Caki2 (cell line): ENCODE results near the gene BCAS3. TPM values are rescaled to one million over a fixed set of nuclear protein-coding genes. Genes with fewer than 3 reads are reported as not detected.
A peak's percentile ranks its signal among the peaks of the same experiment; 100 is the strongest.
"Not testable (repeated sequence)": the region's sequence is repeated elsewhere in the genome, so short reads cannot be mapped to it uniquely, and the experiment has no call there.

Experiments used
- DNase-seq: peaks from one replicate; pipeline ENCODE4 v3.0.0-alpha.2; 2015; ENCODE audit warnings: low read depth
- in situ Hi-C: cut with HindIII; loops from 2 replicates; pipeline ENCODE4 v1.10.0; 2016; ENCODE audit warnings: low sequenced_read_pairs, low pct_unique_long_range_greater_than_20kb, mixed read lengths
- total RNA-seq: library from RNA; depleted of rRNA; stranded (reverse); fragments of >200 nt; shearing (Covaris generic); gene quantifications from 2 replicates; pipeline ENCODE4 v1.2.3, GENCODE V29; 2014; ENCODE audit warnings: low replicate concordance

BCAS3 gene
- total RNA-seq, 1 experiment from 2014 or later, result 10.3 TPM

- DNase-seq, in situ Hi-C loops: not testable (repeated sequence)
Measured at GRCh38 chr17:60761301-60761700, 83.7 kb downstream of the BCAS3 start.

- in situ Hi-C loops, result no loop called here
- no peak for DNase-seq
Measured at GRCh38 chr17:60766778-60767190, 89.1 kb downstream of the BCAS3 start.

- in situ Hi-C loops, result no loop called here
- DNase-seq, result no peak
Measured at GRCh38 chr17:60767744-60768308, 90.2 kb downstream of the BCAS3 start.

GRCh38 chr17:60769327-60769726 is 91.7 kb downstream of the BCAS3 start:
- DNase-seq, result no peak
- in situ Hi-C loops, result no loop called here

- no peak for DNase-seq
- in situ Hi-C loops, result no loop called here
Measured at GRCh38 chr17:60770946-60771422, 93.3 kb downstream of the BCAS3 start.

GRCh38 chr17:60771621-60772020 is 94.0 kb downstream of the BCAS3 start:
- in situ Hi-C loops, result not testable (repeated sequence)

GRCh38 chr17:60773552-60773951 is 95.9 kb downstream of the BCAS3 start:
- no peak for DNase-seq
- in situ Hi-C loops, result no loop called here

More at GRCh38 chr17:60771621-60772020, 94.0 kb downstream of the BCAS3 start:
- not testable (repeated sequence) for DNase-seq

GRCh38 chr17:60781880-60782412 is 104.3 kb downstream of the BCAS3 start:
- in situ Hi-C loops, result no loop called here
- no peak for DNase-seq

- no peak for DNase-seq
- in situ Hi-C loops, result no loop called here
Measured at GRCh38 chr17:60782742-60783141, 105.1 kb downstream of the BCAS3 start.

GRCh38 chr17:60790205-60790604 is 112.6 kb downstream of the BCAS3 start:
- DNase-seq, result no peak
- in situ Hi-C loops, result no loop called here

- in situ Hi-C loops, result no loop called here
- DNase-seq, result no peak
Measured at GRCh38 chr17:60792250-60792898, 114.7 kb downstream of the BCAS3 start.

- in situ Hi-C loops, result no loop called here
- no peak for DNase-seq
Measured at GRCh38 chr17:60798576-60798975, 120.9 kb downstream of the BCAS3 start.

- DNase-seq, result no peak
- in situ Hi-C loops, result no loop called here
Measured at GRCh38 chr17:60802377-60802776, 124.7 kb downstream of the BCAS3 start.

- DNase-seq, result no peak
- in situ Hi-C loops, result no loop called here
Measured at GRCh38 chr17:60803059-60803458, 125.4 kb downstream of the BCAS3 start.

- no peak for DNase-seq
- in situ Hi-C loops, result no loop called here
Measured at GRCh38 chr17:60804831-60805230, 127.2 kb downstream of the BCAS3 start.

- in situ Hi-C loops, result no loop called here
- no peak for DNase-seq
Measured at GRCh38 chr17:60809421-60809820, 131.8 kb downstream of the BCAS3 start.

- in situ Hi-C loops, result not testable (repeated sequence)
Measured at GRCh38 chr17:60814941-60815340, 137.3 kb downstream of the BCAS3 start.

GRCh38 chr17:60817192-60817591 is 139.5 kb downstream of the BCAS3 start:
- peak; percentile 2 for DNase-seq
- in situ Hi-C loops, result no loop called here

More at GRCh38 chr17:60814941-60815340, 137.3 kb downstream of the BCAS3 start:
- DNase-seq, result not testable (repeated sequence)

- DNase-seq, result no peak
- in situ Hi-C loops, result no loop called here
Measured at GRCh38 chr17:60819447-60820130, 141.9 kb downstream of the BCAS3 start.
